Jurkat, Clone E6-1 (cell line): ENCODE data around the gene GRIN2C.

Experiments
- DNase-seq: peaks from one replicate; pipeline ENCODE4 v3.0.0-alpha.2; 2011; ENCODE audit warnings: low read depth, low spot score
- H3K4me3 ChIP-seq: 2 replicates; pipeline ENCODE4 v1.5.1; 2011; ENCODE audit warnings: mild to moderate bottlenecking, low read length, control low read depth, moderate library complexity

Gene GRIN2C

GRCh38 chr17:74810699-74811485 is 48.8 kb downstream of the GRIN2C start:
- no peak for DNase-seq
- H3K4me3 ChIP-seq, result no peak overlapping the region

GRCh38 chr17:74808714-74809430 is 50.8 kb downstream of the GRIN2C start:
- no peak overlapping the region for H3K4me3 ChIP-seq
- no peak for DNase-seq

- no peak overlapping the region for H3K4me3 ChIP-seq
- no peak for DNase-seq
Measured at GRCh38 chr17:74807925-74808324, 51.8 kb downstream of the GRIN2C start.

GRCh38 chr17:74807441-74807840 is 52.2 kb downstream of the GRIN2C start:
- no peak overlapping the region for H3K4me3 ChIP-seq
- no peak for DNase-seq

- H3K4me3 ChIP-seq, result no peak overlapping the region
- no peak for DNase-seq
Measured at GRCh38 chr17:74806334-74806733, 53.4 kb downstream of the GRIN2C start.

GRCh38 chr17:74805591-74805991 is 54.1 kb downstream of the GRIN2C start:
- no peak overlapping the region for H3K4me3 ChIP-seq
- DNase-seq, result no peak

GRCh38 chr17:74804683-74805082 is 55.0 kb downstream of the GRIN2C start:
- no peak for DNase-seq
- H3K4me3 ChIP-seq, result no peak overlapping the region

- no peak for DNase-seq
- no peak overlapping the region for H3K4me3 ChIP-seq
Measured at GRCh38 chr17:74803971-74804370, 55.7 kb downstream of the GRIN2C start.

GRCh38 chr17:74803388-74803930 is 56.2 kb downstream of the GRIN2C start:
- H3K4me3 ChIP-seq, result no peak overlapping the region
- no peak for DNase-seq

- no peak overlapping the region for H3K4me3 ChIP-seq
- DNase-seq, result no peak
Measured at GRCh38 chr17:74801896-74802295, 57.8 kb downstream of the GRIN2C start.

GRCh38 chr17:74800531-74800930 is 59.2 kb downstream of the GRIN2C start:
- H3K4me3 ChIP-seq, result no peak overlapping the region
- DNase-seq, result no peak

- no peak for DNase-seq
- H3K4me3 ChIP-seq, result no peak overlapping the region
Measured at GRCh38 chr17:74799097-74799496, 60.6 kb downstream of the GRIN2C start.

- no peak for DNase-seq
- H3K4me3 ChIP-seq, result no peak overlapping the region
Measured at GRCh38 chr17:74798239-74798707, 61.4 kb downstream of the GRIN2C start.

- no peak overlapping the region for H3K4me3 ChIP-seq
- no peak for DNase-seq
Measured at GRCh38 chr17:74797824-74798223, 61.9 kb downstream of the GRIN2C start.

GRCh38 chr17:74796866-74797265 is 62.8 kb downstream of the GRIN2C start:
- no peak for DNase-seq
- no peak overlapping the region for H3K4me3 ChIP-seq

- DNase-seq, result no peak
- no peak overlapping the region for H3K4me3 ChIP-seq
Measured at GRCh38 chr17:74796211-74796610, 63.5 kb downstream of the GRIN2C start.

GRCh38 chr17:74795327-74796020 is 64.2 kb downstream of the GRIN2C start:
- H3K4me3 ChIP-seq, result no peak overlapping the region
- no peak for DNase-seq

GRCh38 chr17:74792586-74793105 is 67.0 kb downstream of the GRIN2C start:
- no peak overlapping the region for H3K4me3 ChIP-seq

More at GRCh38 chr17:74792586-74793105, 67.0 kb downstream of the GRIN2C start:
- DNase-seq, result no peak
